ENCODE data around the gene BST2.
A peak's percentile ranks its signal among the peaks of the same experiment; 100 is the strongest.

BST2 gene

GRCh38 chr19:17406046-17406886, 836 bp upstream of the BST2 start (continued):
- TF ChIP-seq, protein P1, sequence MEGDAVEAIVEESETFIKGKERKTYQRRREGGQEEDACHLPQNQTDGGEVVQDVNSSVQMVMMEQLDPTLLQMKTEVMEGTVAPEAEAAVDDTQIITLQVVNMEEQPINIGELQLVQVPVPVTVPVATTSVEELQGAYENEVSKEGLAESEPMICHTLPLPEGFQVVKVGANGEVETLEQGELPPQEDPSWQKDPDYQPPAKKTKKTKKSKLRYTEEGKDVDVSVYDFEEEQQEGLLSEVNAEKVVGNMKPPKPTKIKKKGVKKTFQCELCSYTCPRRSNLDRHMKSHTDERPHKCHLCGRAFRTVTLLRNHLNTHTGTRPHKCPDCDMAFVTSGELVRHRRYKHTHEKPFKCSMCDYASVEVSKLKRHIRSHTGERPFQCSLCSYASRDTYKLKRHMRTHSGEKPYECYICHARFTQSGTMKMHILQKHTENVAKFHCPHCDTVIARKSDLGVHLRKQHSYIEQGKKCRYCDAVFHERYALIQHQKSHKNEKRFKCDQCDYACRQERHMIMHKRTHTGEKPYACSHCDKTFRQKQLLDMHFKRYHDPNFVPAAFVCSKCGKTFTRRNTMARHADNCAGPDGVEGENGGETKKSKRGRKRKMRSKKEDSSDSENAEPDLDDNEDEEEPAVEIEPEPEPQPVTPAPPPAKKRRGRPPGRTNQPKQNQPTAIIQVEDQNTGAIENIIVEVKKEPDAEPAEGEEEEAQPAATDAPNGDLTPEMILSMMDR (tag by site-specific recombination; IDR thresholded peaks at IDR 0.05): no peak
- no peak for TF ChIP-seq ZBTB11 (tag by site-specific recombination; conservative IDR thresholded peaks at IDR 0.05; ENCODE audit: low read depth)
- TF ChIP-seq SCRT2 (tag by site-specific recombination; IDR thresholded peaks at IDR 0.05): peak; percentile 95
- TF ChIP-seq ZFHX2 (tag by site-specific recombination; conservative IDR thresholded peaks at IDR 0.05): no peak
- TF ChIP-seq REPIN1 (tag by site-specific recombination; IDR thresholded peaks at IDR 0.05; ENCODE audit: low read depth): no peak
- TF ChIP-seq SCRT1 (tag by site-specific recombination; IDR thresholded peaks at IDR 0.05; ENCODE audit: borderline replicate concordance): peak; percentile 70; the same call in 1 of the 2 replicates
- TF ChIP-seq HOXC10 (CRISPR knock-in tag; IDR thresholded peaks at IDR 0.05): no peak
- TF ChIP-seq ZNF529 (tag by site-specific recombination; IDR thresholded peaks at IDR 0.05; ENCODE audit: insufficient replicate concordance): no peak
- TF ChIP-seq, protein P2, sequence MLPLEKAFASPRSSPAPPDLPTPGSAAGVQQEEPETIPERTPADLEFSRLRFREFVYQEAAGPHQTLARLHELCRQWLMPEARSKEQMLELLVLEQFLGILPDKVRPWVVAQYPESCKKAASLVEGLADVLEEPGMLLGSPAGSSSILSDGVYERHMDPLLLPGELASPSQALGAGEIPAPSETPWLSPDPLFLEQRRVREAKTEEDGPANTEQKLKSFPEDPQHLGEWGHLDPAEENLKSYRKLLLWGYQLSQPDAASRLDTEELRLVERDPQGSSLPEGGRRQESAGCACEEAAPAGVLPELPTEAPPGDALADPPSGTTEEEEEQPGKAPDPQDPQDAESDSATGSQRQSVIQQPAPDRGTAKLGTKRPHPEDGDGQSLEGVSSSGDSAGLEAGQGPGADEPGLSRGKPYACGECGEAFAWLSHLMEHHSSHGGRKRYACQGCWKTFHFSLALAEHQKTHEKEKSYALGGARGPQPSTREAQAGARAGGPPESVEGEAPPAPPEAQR (tag by site-specific recombination; IDR thresholded peaks at IDR 0.05): no peak
- no peak for TF ChIP-seq ZNF521 (tag by site-specific recombination; IDR thresholded peaks at IDR 0.05)
- TF ChIP-seq TRIM28 (IDR thresholded peaks at IDR 0.05; ENCODE audit: borderline replicate concordance, low read length): no peak
- TF ChIP-seq IKZF3 (tag by site-specific recombination; IDR thresholded peaks at IDR 0.05): no peak
- TF ChIP-seq ZNF214 (tag by site-specific recombination; IDR thresholded peaks at IDR 0.05; ENCODE audit: borderline replicate concordance): no peak
- no peak for TF ChIP-seq ZNF18 (tag by site-specific recombination; IDR thresholded peaks at IDR 0.05)
- no peak for TF ChIP-seq RBAK (tag by site-specific recombination; IDR thresholded peaks at IDR 0.05)
- no peak for TF ChIP-seq ZFP37 (tag by site-specific recombination; IDR thresholded peaks at IDR 0.05)
- TF ChIP-seq ZNF645 (tag by site-specific recombination; IDR thresholded peaks at IDR 0.05): no peak
- no peak for TF ChIP-seq ZNF488 (tag by site-specific recombination; IDR thresholded peaks at IDR 0.05)
- peak; percentile 80; the same call in 1 of the 2 replicates for TF ChIP-seq ZBTB6 (tag by site-specific recombination; IDR thresholded peaks at IDR 0.05)

All from HEK293 (cell line).